MM.1S (cell line): Measurements from ENCODE around the gene DOCK11.

Experiments used
- DNase-seq: peaks from one replicate; pipeline ENCODE4 v3.0.0-alpha.2; 2015
- H2AFZ ChIP-seq: fragments of 300-600 bp; sonication (generic); 2 replicates; pipeline ENCODE4 v1.6.0; 2016; ENCODE audit warnings: antibody characterized with exemption, low read length
- H3F3A ChIP-seq: fragments of 300-600 bp; sonication (generic); 2 replicates; pipeline ENCODE4 v1.6.1; 2016; ENCODE audit warnings: mild to moderate bottlenecking, antibody characterized with exemption, low read length, moderate library complexity, mixed read lengths; ENCODE audit not compliant: insufficient read depth
- H3K27ac ChIP-seq: fragments of 300-600 bp; sonication (generic); 2 replicates; pipeline ENCODE4 v1.5.1; 2016; ENCODE audit warnings: mild to moderate bottlenecking, low read length
- H3K27me3 ChIP-seq: fragments of 300-600 bp; sonication (generic); replicated peaks from 2 replicates; pipeline ENCODE4 v1.6.0; 2016; ENCODE audit warnings: low read length; ENCODE audit not compliant: insufficient read depth
- H3K36me3 ChIP-seq: fragments of 300-600 bp; sonication (generic); replicated peaks from 2 replicates; pipeline ENCODE4 v1.6.1; 2016; ENCODE audit warnings: mild to moderate bottlenecking, low read length, mixed read lengths; ENCODE audit not compliant: insufficient read depth
- H3K4me1 ChIP-seq: fragments of 300-600 bp; sonication (generic); 2 replicates; pipeline ENCODE4 v1.6.1; 2016; ENCODE audit warnings: low read length, mixed read lengths
- H3K4me2 ChIP-seq: fragments of 300-600 bp; sonication (generic); 2 replicates; pipeline ENCODE4 v1.6.0; 2016; ENCODE audit warnings: low read depth, low read length
- H3K4me3 ChIP-seq: fragments of 300-600 bp; sonication (generic); 2 replicates; pipeline ENCODE4 v1.5.1; 2016; ENCODE audit warnings: low read length, mixed read lengths
- H3K79me2 ChIP-seq: fragments of 300-600 bp; sonication (generic); 2 replicates; pipeline ENCODE4 v1.6.1; 2016; ENCODE audit warnings: mixed run types, low read length, mixed read lengths
- H3K9ac ChIP-seq: fragments of 300-600 bp; sonication (generic); 2 replicates; pipeline ENCODE4 v1.6.1; 2016; ENCODE audit warnings: low read length, mixed read lengths
- H3K9me2 ChIP-seq: fragments of 300-600 bp; sonication (generic); replicated peaks from 2 replicates; pipeline ENCODE4 v1.6.1; 2016; ENCODE audit warnings: mild to moderate bottlenecking, low read length, mixed read lengths; ENCODE audit not compliant: insufficient read depth
- H3K9me3 ChIP-seq: fragments of 300-600 bp; sonication (generic); replicated peaks from 2 replicates; pipeline ENCODE4 v1.6.1; 2016; ENCODE audit warnings: mild to moderate bottlenecking, low read length, mixed read lengths; ENCODE audit not compliant: insufficient read depth
- H4K20me1 ChIP-seq: fragments of 300-600 bp; sonication (generic); 2 replicates; pipeline ENCODE4 v1.6.1; 2016; ENCODE audit warnings: mild to moderate bottlenecking, low read length, moderate library complexity, mixed read lengths; ENCODE audit not compliant: insufficient read depth
- EZH2 ChIP-seq: fragments of 300-600 bp; sonication (generic); optimal IDR thresholded peaks from 2 replicates; pipeline ENCODE3; 2017; ENCODE audit warnings: low read depth, mild to moderate bottlenecking, antibody characterized with exemption, low read length, mixed read lengths
- EZH2phosphoT487 ChIP-seq: fragments of 300-600 bp; sonication (generic); IDR thresholded peaks from 2 replicates; pipeline ENCODE4 v1.6.1; 2018; ENCODE audit warnings: antibody characterized with exemption, low read length
- TF ChIP-seq, protein P1 (sequence below): fragments of 300-600 bp; sonication (generic); IDR thresholded peaks from 2 replicates; pipeline ENCODE4 v1.5.1; 2016; ENCODE audit warnings: antibody characterized with exemption, low read length, mixed read lengths

DOCK11 gene

DNA sequence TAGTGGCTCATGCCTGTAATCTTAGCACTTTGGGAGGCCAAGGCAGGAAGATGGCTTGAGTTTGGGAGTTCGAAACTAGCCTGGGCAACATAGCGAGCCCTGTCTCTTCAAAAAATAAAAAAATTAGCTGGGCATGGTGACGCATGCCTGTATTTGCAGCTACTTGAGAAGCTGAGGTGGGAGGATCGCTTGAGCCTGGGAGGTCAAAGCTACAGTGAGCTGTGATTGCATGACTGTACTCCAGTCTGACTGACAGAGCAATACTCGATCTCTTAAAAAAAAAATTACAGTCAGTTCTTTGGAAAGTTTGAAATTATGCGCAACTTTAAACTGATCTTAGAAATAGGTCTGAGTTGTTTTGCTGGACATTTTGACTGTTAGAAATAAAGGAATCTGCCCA is 55.8 kb downstream of the DOCK11 start:
- no peaks in the 10 kb centered on the region for H3K9me3 ChIP-seq
- no peaks in the 10 kb centered on the region for H3K9me2 ChIP-seq
- no peaks in the 10 kb centered on the region for H3K4me1 ChIP-seq
- H3F3A ChIP-seq, result no peaks in the 10 kb centered on the region
- TF ChIP-seq, protein P1, sequence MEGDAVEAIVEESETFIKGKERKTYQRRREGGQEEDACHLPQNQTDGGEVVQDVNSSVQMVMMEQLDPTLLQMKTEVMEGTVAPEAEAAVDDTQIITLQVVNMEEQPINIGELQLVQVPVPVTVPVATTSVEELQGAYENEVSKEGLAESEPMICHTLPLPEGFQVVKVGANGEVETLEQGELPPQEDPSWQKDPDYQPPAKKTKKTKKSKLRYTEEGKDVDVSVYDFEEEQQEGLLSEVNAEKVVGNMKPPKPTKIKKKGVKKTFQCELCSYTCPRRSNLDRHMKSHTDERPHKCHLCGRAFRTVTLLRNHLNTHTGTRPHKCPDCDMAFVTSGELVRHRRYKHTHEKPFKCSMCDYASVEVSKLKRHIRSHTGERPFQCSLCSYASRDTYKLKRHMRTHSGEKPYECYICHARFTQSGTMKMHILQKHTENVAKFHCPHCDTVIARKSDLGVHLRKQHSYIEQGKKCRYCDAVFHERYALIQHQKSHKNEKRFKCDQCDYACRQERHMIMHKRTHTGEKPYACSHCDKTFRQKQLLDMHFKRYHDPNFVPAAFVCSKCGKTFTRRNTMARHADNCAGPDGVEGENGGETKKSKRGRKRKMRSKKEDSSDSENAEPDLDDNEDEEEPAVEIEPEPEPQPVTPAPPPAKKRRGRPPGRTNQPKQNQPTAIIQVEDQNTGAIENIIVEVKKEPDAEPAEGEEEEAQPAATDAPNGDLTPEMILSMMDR, result no peak
- TF ChIP-seq EZH2phosphoT487, result no peak
- no peak for TF ChIP-seq EZH2
- H4K20me1 ChIP-seq, result no peaks in the 10 kb centered on the region
- no peaks in the 10 kb centered on the region for H3K27me3 ChIP-seq
- no peaks in the 10 kb centered on the region for H3K36me3 ChIP-seq
- H3K4me3 ChIP-seq, result no peak overlapping the region
- no peak overlapping the region for H3K4me2 ChIP-seq
- H2AFZ ChIP-seq, result no peak overlapping the region
- no peak for DNase-seq
- no peak overlapping the region for H3K27ac ChIP-seq
- H3K9ac ChIP-seq, result no peak overlapping the region
- H3K79me2 ChIP-seq, result no peaks in the 10 kb centered on the region

DNA sequence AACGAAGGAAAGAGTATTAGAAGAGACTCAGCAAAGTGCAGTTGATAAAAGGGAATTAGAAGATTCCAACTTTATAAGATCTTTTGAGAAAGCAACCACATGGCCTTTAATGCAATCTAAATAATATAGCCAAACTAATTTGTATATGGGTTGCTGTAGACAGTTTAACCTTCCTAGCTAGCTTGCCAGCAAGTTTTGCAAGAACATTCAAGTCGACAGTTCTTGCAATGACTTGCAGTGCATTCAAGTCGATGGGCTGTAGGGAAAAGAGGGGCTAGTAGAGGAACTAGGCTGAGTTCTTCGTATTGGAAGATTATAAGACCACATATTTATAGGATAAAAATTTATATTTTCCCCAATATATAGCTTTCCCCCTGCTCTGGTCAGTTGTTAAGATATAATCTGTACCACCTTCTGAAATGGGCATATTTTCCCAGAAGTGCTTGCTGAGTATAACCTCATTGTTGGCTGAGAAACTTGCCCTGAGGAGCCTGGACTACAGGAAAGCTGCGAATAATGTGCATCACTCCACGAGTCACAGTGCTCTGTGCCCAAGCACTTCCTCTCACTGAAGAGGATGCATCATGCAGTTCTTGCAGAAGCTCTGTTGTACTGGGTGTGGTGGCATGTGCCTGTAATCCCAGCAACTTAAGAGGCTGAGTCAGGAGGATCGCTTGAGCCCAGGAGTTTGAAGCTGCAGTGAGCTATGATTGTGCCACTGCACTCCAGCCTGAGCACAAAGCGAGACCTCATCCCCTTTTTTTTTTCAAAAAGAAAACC is 56.7 kb downstream of the DOCK11 start:
- Histone ChIP-seq H3K27me3 (no peaks in the 10 kb centered on the region), H3K4me1 (no peaks in the 10 kb centered on the region), H2AFZ (no peak overlapping the region), H3K9ac (no peak overlapping the region), H3K9me2 (no peaks in the 10 kb centered on the region), H4K20me1 (no peaks in the 10 kb centered on the region), H3K36me3 (no peaks in the 10 kb centered on the region), H3K4me3 (no peak overlapping the region), H3K27ac (no peak overlapping the region), H3F3A (no peaks in the 10 kb centered on the region), H3K9me3 (no peaks in the 10 kb centered on the region), H3K4me2 (no peak overlapping the region), H3K79me2 (no peaks in the 10 kb centered on the region)
- no peak for TF ChIP-seq EZH2phosphoT487
- TF ChIP-seq, protein P1, result no peak
- no peak for TF ChIP-seq EZH2
- DNase-seq, result no peak

DNA sequence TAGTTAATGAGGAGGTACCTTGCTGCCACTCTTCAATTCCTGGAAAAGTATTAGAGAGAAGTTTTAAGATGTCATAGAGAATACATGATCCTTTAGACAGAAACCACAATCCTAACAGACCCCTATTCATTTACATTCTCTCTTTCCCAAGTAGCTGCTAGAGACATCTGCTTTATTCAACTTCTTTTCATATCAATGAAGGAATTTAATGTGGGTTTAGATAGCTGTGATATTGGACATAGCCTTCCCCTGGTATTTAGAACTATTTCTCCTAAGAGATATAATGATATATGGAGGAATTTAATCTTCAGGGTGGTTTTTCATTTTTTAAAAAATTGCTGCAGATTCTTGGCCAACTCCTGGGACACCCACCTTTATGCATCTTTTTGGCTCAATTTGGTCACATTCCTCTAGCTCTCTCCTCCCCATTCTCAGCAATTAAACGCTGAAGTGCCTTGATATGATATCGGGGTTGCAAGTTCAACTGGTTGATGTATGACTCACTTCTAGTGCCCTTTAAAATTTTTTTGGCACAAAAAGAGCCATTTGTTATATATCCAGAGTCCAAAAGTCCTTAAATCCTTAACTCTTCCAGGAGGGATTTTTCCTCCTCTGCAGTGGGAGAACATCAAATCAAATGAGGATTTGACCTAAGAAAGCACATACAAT is 57.6 kb downstream of the DOCK11 start:
- Histone ChIP-seq H3K9me3 (no peaks in the 10 kb centered on the region), H3K4me1 (no peaks in the 10 kb centered on the region), H3K27ac (no peak overlapping the region), H4K20me1 (no peaks in the 10 kb centered on the region), H3K27me3 (no peaks in the 10 kb centered on the region), H3K79me2 (no peaks in the 10 kb centered on the region), H3K36me3 (no peaks in the 10 kb centered on the region), H3K4me2 (no peak overlapping the region), H3K4me3 (no peak overlapping the region), H3F3A (no peaks in the 10 kb centered on the region), H3K9me2 (no peaks in the 10 kb centered on the region), H3K9ac (no peak overlapping the region), H2AFZ (no peak overlapping the region)
- DNase-seq, result no peak
- TF ChIP-seq, protein P1, result no peak
- TF ChIP-seq EZH2 (no peak), EZH2phosphoT487 (no peak)
